HG03457 (cell line): ENCODE data around the gene ARHGDIB.

Experiments used
- ATAC-seq: cut with Tn5 transposase; IDR thresholded peaks from one replicate; pipeline ENCODE4 v1.9.1; 2021; ENCODE audit warnings: moderate number of reproducible peaks; ENCODE audit not compliant: unreplicated experiment

ARHGDIB gene

DNA sequence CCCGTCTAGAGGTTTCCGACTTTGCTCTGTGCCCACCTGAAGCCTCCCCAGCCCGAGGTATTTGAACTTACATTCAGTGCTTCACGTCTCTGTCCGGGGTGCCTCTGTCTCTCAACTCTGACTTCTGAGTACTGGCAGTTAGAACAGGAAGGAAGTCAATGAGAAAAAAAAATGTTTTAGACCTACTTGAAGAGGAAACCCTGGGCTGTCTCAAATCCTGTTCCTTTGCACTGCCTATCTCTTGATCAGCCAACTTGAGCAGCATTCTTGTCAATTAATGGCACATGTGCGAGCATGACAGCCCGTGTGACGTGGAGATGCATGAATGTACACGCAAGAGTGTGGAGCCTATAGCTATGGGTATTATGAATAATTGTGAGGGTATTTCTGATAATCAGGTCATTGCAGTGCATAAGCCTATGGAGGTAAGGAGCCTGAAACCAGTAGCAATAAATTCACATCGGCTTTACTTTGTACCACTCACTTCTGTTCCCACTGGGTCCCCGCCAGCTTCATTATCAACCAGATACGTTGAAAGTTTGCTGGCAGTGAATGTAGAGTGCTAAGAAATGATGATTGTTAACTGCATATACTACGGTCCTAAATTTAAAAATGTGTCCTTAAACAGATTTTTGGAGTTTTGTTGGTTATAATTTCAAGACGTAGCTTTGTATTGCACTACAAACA is at the start of gene ARHGDIB:
TSS of gene ARHGDIB (minus strand) at position 136 of the 687 bp plus-strand sequence. CDS start 10,889 bp downstream, outside the sequence.
- peak; percentile 54 for ATAC-seq

- ATAC-seq = no peak
Measured at GRCh38 chr12:15011162-15011561, 49.8 kb upstream of the ARHGDIB start.

- ATAC-seq = no peak
Measured at GRCh38 chr12:15007551-15007950, 46.1 kb upstream of the ARHGDIB start.

GRCh38 chr12:15005064-15005463 is 43.7 kb upstream of the ARHGDIB start:
- ATAC-seq = no peak

DNA sequence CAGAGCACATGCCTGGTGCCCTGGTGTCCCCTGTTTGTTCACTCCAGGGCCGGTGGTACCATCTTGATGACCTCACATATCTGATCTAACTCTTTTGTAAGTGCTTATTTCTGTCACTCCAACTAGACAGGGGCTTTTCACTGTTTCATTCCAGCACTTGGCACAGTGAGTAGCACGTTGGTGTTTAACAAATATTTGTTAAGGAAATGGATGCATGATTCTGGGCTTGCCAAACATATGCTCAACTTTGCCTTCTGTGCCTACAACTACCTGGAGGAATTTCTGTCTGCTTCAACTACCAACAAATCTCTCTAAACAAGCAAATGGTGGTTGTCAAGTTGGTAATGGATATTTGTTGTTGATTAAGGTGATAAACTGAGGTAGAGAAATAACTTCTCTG is 43.0 kb upstream of the ARHGDIB start:
- ATAC-seq = no peak

GRCh38 chr12:15001733-15002382 is 40.5 kb upstream of the ARHGDIB start:
- no peak for ATAC-seq

GRCh38 chr12:15000575-15000974 is 39.2 kb upstream of the ARHGDIB start:
- ATAC-seq = no peak

DNA sequence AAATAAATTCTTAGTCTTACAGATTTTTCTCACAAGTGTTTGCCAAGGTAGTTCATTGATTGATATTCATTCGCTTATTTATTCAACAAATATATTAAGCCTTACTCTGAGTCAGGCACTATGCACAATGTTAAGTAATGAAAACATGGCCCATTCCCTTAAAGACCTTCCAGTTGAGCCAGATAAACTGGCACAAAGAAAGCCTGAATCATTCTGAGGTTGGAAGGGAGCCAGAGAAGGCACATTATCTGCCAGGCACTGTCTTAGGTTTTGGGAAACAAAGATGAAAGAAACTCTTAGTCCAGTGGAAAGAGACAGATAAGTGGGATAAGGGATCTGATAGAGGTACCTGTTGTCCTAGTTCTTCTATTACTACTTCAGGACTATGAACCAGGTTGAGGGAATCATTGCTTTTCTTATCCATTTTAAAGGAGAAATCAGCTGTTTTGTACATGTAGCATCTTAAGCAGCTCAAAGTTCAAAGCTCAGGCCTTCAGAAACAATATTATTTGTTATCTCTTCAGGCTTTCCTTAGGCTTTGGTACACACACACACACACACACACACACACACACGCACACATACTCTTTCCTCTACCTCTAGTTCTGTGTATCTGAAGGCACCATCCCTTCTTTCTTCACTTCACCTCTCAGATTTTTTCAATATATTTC is 38.4 kb upstream of the ARHGDIB start:
- ATAC-seq = no peak

DNA sequence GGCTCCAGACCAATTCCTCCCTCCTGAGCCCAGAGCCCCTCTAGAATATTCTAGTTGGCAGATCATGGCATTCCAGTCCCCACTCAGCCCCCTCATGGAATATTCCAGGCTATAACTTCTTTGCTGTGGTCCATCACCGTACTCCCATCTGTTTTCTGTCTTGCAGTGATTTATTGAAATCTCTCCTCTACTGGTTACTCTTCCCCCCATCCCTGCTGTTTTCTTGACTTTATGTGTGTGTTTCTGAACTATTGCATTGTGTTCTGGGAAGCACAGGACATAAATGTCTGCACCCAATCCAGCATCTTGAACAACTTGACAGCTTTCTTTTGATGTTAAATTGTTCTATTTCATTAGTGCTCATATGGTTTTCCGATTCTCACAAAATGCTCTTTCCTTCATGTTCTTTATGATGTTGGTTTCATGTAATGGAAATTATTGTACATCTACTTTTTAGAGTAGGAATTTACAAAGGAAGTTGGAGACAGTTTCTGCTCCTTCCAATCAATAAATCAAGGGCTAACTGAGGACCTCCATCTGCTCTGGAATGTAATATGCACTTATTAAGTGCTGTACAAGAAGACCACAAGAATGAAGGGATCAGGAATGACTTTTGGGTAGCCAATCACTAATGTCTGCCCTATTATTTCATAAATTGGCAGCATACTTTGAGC is 37.8 kb upstream of the ARHGDIB start:
- ATAC-seq = no peak

- ATAC-seq = no peak
Measured at GRCh38 chr12:14997998-14998397, 36.6 kb upstream of the ARHGDIB start.

DNA sequence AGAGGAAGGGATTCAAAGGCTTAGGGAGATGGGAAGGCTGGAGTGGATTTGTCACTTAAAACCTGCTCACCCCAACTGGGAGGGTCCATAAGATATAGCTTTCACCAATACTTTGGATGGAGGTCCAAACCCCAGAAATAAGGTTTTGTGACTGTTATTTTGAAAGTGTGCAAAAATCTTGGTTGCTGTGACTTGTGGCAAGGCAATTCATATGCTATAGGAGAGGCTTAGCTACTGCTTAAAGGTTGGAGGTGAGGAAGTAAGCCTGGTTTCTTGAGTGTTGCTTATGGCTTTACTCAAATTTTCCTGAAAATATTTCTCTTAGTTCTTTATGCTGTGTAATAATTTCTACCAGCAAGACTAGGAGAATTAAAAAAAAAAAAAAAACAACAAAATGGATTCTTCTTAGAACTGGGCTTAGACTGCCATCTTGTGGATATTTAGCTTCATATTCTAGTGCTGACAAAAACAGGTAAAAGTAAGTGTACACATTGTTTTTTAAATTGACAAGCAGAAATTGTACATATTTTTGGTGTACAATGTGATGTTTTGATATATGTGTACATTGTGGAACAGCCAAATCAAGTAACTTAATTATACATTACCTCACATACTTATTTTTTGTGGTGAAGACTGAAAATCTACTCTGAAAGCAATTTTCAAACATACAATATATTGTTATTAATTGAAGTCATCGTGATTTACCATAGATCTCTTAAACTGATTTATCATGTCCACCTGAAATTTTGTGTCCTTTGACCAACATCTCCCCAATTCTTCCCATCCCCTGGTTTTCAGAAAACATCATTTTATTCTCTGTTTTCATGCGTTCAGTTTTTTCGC is 34.4 kb upstream of the ARHGDIB start:
- ATAC-seq = no peak

DNA sequence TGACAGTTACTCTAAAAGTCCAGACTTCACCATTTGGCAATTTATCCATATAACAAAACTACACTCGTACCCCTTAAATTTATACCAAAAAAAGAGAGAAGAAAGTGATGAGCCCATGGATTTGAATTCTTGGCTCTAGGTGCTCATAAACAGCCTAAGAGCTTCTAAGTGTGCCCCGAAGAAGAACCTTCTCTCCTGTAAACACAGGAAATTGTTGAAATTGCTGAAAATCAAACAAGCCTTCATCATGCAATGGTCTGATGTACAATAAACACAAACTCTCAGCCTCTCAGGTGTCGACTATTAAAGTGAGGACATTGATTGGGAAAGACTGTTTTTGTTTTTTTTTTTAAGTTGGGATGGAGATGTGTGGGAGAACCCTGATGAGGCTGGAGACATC is 33.2 kb upstream of the ARHGDIB start:
- ATAC-seq = no peak

- no peak for ATAC-seq
Measured at GRCh38 chr12:14993537-14994266, 32.3 kb upstream of the ARHGDIB start.

- ATAC-seq = no peak
Measured at GRCh38 chr12:14993117-14993516, 31.7 kb upstream of the ARHGDIB start.

DNA sequence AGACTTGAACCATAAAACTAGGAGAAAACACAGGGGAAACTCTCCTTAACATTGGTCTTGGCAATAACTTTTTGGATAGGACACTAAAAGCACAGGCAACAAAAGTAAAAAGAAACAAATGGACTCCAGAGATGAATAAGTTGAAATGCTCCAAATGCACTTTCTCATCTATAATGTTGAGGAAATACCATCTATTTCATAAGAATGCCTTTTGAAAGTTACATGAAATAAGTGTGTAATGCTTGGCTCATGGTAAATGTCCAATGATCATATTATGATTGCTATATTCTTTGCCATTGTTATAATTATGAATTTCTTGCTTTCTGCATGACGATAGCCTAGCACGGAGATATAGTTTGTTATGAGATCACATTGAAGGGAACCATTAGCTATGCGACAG is 31.3 kb upstream of the ARHGDIB start:
- no peak for ATAC-seq

DNA sequence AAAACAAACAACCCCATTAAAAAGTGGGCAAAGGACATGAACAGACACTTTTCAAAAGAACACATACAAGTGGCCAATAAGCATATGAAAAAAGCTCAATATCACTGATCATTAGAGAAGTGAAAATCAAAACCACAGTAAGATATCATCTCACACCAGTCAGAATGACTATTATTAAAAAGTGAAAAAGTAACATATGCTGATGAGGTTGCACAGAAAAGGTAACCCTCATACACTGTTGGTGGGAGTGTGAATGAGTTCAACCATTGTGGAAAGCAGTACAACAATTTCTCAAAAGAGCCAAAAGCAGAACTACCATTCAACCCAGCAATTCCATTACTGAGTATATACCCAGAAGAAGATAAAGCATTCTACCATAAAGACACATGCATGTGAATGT is 29.7 kb upstream of the ARHGDIB start:
- no peak for ATAC-seq

GRCh38 chr12:14989790-14990189 is 28.4 kb upstream of the ARHGDIB start:
- no peak for ATAC-seq

- ATAC-seq = no peak
Measured at GRCh38 chr12:14988035-14988434, 26.6 kb upstream of the ARHGDIB start.

DNA sequence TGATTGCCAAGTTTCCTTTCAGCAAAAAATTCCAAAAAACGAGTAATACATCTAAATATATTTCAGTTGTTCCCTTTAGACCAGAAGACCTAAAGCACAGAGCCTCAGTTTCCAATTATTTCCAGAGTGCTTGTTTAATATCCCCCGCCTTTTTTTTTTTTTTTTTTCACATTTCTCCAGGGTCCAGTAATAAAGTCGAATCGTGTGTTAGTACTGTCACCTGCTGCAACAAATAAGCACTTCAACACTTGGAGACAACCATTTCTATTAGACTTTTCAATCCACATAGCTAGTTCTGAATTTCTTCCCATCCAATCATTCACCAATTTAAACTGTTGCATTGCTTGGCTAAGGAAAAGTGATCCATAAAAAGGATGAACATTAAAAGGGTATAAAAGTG is 25.0 kb upstream of the ARHGDIB start:
- ATAC-seq = no peak

DNA sequence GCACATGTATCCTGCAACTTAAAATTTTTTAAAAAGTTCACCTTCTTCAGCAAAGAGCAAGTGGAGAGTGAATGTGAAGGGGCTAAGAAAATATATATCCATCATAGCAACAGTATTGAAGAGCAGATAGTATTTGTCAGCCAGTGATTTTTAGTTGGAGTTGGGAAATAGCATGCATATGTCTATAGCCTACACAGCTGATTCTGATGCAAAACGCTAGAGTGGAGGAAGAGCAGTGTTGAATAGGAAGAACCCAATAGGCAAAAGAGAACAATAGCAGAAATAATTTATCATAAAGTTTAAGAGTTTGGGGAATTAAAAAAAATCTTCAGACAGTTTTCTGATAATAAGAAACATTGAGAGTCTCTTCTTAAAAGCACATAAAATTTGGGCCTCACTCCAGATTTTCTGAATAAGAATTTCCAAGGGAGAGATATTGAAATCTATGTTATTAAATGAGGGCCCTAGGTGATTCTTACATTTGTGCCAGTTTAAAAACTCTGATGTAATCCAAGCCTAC is 23.4 kb upstream of the ARHGDIB start:
- ATAC-seq = no peak
